Measurements from ENCODE around the gene ERC1.

Gene ERC1

GRCh38 chr12:1069846-1070245 is 78.8 kb downstream of the ERC1 start:
- no peaks in the 10 kb centered on the region for H3K36me3 ChIP-seq (ENCODE audit: control insufficient read depth in 2 of 2, insufficient read depth in 2 of 2, low read length in 2 of 2)
- H3K9ac ChIP-seq (ENCODE audit: low read depth in 1 of 2, low read length in 2 of 2), result no peak overlapping the region

GRCh38 chr12:1071182-1071581 is 80.2 kb downstream of the ERC1 start:
- no peak overlapping the region for H3K9ac ChIP-seq (ENCODE audit: low read depth in 1 of 2, low read length in 2 of 2)
- no peaks in the 10 kb centered on the region for H3K36me3 ChIP-seq (ENCODE audit: control insufficient read depth in 2 of 2, insufficient read depth in 2 of 2, low read length in 2 of 2)
- H3K4me1 ChIP-seq (ENCODE audit: control insufficient read depth in 2 of 2, insufficient read depth in 2 of 2, low read length in 2 of 2), result no peaks in the 10 kb centered on the region
- H3K9me3 ChIP-seq (ENCODE audit: control insufficient read depth in 2 of 2, low read length in 2 of 2), result no peaks in the 10 kb centered on the region
- H3K4me3 ChIP-seq (ENCODE audit: low read length in 2 of 2), result no peak overlapping the region
- no peak overlapping the region for H3K27ac ChIP-seq (ENCODE audit: low read depth in 2 of 2, low read length in 2 of 2)
- H3K27me3 ChIP-seq (ENCODE audit: control insufficient read depth in 2 of 2, insufficient read depth in 2 of 2, low read length in 2 of 2), result no peaks in the 10 kb centered on the region

More at GRCh38 chr12:1069846-1070245, 78.8 kb downstream of the ERC1 start:
- H3K4me1 ChIP-seq (ENCODE audit: control insufficient read depth in 2 of 2, insufficient read depth in 2 of 2, low read length in 2 of 2), result no peaks in the 10 kb centered on the region
- no peaks in the 10 kb centered on the region for H3K9me3 ChIP-seq (ENCODE audit: control insufficient read depth in 2 of 2, low read length in 2 of 2)
- no peak overlapping the region for H3K27ac ChIP-seq (ENCODE audit: low read depth in 2 of 2, low read length in 2 of 2)
- no peak overlapping the region for H3K4me3 ChIP-seq (ENCODE audit: low read length in 2 of 2)
- no peaks in the 10 kb centered on the region for H3K27me3 ChIP-seq (ENCODE audit: control insufficient read depth in 2 of 2, insufficient read depth in 2 of 2, low read length in 2 of 2)

GRCh38 chr12:1073652-1074051 is 82.6 kb downstream of the ERC1 start:
- H3K4me3 ChIP-seq (ENCODE audit: low read length in 2 of 2), result no peak overlapping the region

GRCh38 chr12:1077036-1077803 is 86.2 kb downstream of the ERC1 start:
- peaks cover 3 to 8% of the 10 kb centered on the region in 2 donors for H3K4me1 ChIP-seq (ENCODE audit: control insufficient read depth in 2 of 2, insufficient read depth in 2 of 2, low read length in 2 of 2)
- no peak overlapping the region for H3K4me3 ChIP-seq (ENCODE audit: low read length in 2 of 2)
- H3K27ac ChIP-seq (ENCODE audit: low read depth in 2 of 2, low read length in 2 of 2), result no peak overlapping the region
- no peaks in the 10 kb centered on the region for H3K27me3 ChIP-seq (ENCODE audit: control insufficient read depth in 2 of 2, insufficient read depth in 2 of 2, low read length in 2 of 2)
- no peaks in the 10 kb centered on the region for H3K9me3 ChIP-seq (ENCODE audit: control insufficient read depth in 2 of 2, low read length in 2 of 2)
- no peak overlapping the region for H3K9ac ChIP-seq (ENCODE audit: low read depth in 1 of 2, low read length in 2 of 2)
- H3K36me3 ChIP-seq (ENCODE audit: control insufficient read depth in 2 of 2, insufficient read depth in 2 of 2, low read length in 2 of 2), result no peaks in the 10 kb centered on the region

More at GRCh38 chr12:1073652-1074051, 82.6 kb downstream of the ERC1 start:
- no peak overlapping the region for H3K27ac ChIP-seq (ENCODE audit: low read depth in 2 of 2, low read length in 2 of 2)
- no peaks in the 10 kb centered on the region for H3K27me3 ChIP-seq (ENCODE audit: control insufficient read depth in 2 of 2, insufficient read depth in 2 of 2, low read length in 2 of 2)
- H3K9ac ChIP-seq (ENCODE audit: low read depth in 1 of 2, low read length in 2 of 2), result no peak overlapping the region
- no peaks in the 10 kb centered on the region for H3K36me3 ChIP-seq (ENCODE audit: control insufficient read depth in 2 of 2, insufficient read depth in 2 of 2, low read length in 2 of 2)
- H3K9me3 ChIP-seq (ENCODE audit: control insufficient read depth in 2 of 2, low read length in 2 of 2), result no peaks in the 10 kb centered on the region
- peaks cover 3 to 8% of the 10 kb centered on the region in 2 donors for H3K4me1 ChIP-seq (ENCODE audit: control insufficient read depth in 2 of 2, insufficient read depth in 2 of 2, low read length in 2 of 2)

- peaks cover 3 to 8% of the 10 kb centered on the region in 2 donors for H3K4me1 ChIP-seq (ENCODE audit: control insufficient read depth in 2 of 2, insufficient read depth in 2 of 2, low read length in 2 of 2)
- no peak overlapping the region for H3K9ac ChIP-seq (ENCODE audit: low read depth in 1 of 2, low read length in 2 of 2)
- H3K27ac ChIP-seq (ENCODE audit: low read depth in 2 of 2, low read length in 2 of 2), result no peak overlapping the region
- no peaks in the 10 kb centered on the region for H3K27me3 ChIP-seq (ENCODE audit: control insufficient read depth in 2 of 2, insufficient read depth in 2 of 2, low read length in 2 of 2)
- no peak overlapping the region for H3K4me3 ChIP-seq (ENCODE audit: low read length in 2 of 2)
- H3K36me3 ChIP-seq (ENCODE audit: control insufficient read depth in 2 of 2, insufficient read depth in 2 of 2, low read length in 2 of 2), result no peaks in the 10 kb centered on the region
- H3K9me3 ChIP-seq (ENCODE audit: control insufficient read depth in 2 of 2, low read length in 2 of 2), result no peaks in the 10 kb centered on the region
These were observed 87.0 kb downstream of the ERC1 start for GRCh38 chr12:1078002-1078401.

- no peak overlapping the region for H3K4me3 ChIP-seq (ENCODE audit: low read length in 2 of 2)
- H3K9ac ChIP-seq (ENCODE audit: low read depth in 1 of 2, low read length in 2 of 2), result no peak overlapping the region
- H3K36me3 ChIP-seq (ENCODE audit: control insufficient read depth in 2 of 2, insufficient read depth in 2 of 2, low read length in 2 of 2), result no peaks in the 10 kb centered on the region
- no peak overlapping the region for H3K27ac ChIP-seq (ENCODE audit: low read depth in 2 of 2, low read length in 2 of 2)
- H3K9me3 ChIP-seq (ENCODE audit: control insufficient read depth in 2 of 2, low read length in 2 of 2), result no peaks in the 10 kb centered on the region
- peaks cover 3 to 8% of the 10 kb centered on the region in 2 donors for H3K4me1 ChIP-seq (ENCODE audit: control insufficient read depth in 2 of 2, insufficient read depth in 2 of 2, low read length in 2 of 2)
- H3K27me3 ChIP-seq (ENCODE audit: control insufficient read depth in 2 of 2, insufficient read depth in 2 of 2, low read length in 2 of 2), result no peaks in the 10 kb centered on the region
These were observed 89.6 kb downstream of the ERC1 start for GRCh38 chr12:1080520-1081223.

- Histone ChIP-seq H3K4me1 (ENCODE audit: control insufficient read depth in 2 of 2, insufficient read depth in 2 of 2, low read length in 2 of 2) (no peaks in the 10 kb centered on the region), H3K36me3 (ENCODE audit: control insufficient read depth in 2 of 2, insufficient read depth in 2 of 2, low read length in 2 of 2) (no peaks in the 10 kb centered on the region), H3K9ac (ENCODE audit: low read depth in 1 of 2, low read length in 2 of 2) (no peak overlapping the region), H3K27ac (ENCODE audit: low read depth in 2 of 2, low read length in 2 of 2) (no peak overlapping the region), H3K27me3 (ENCODE audit: control insufficient read depth in 2 of 2, insufficient read depth in 2 of 2, low read length in 2 of 2) (no peaks in the 10 kb centered on the region), H3K9me3 (ENCODE audit: control insufficient read depth in 2 of 2, low read length in 2 of 2) (no peaks in the 10 kb centered on the region), H3K4me3 (ENCODE audit: low read length in 2 of 2) (no peak overlapping the region)
These were observed 92.3 kb downstream of the ERC1 start for GRCh38 chr12:1083151-1083888.

GRCh38 chr12:1083889-1084262 is 92.9 kb downstream of the ERC1 start:
- Histone ChIP-seq H3K27me3 (ENCODE audit: control insufficient read depth in 2 of 2, insufficient read depth in 2 of 2, low read length in 2 of 2) (no peaks in the 10 kb centered on the region), H3K27ac (ENCODE audit: low read depth in 2 of 2, low read length in 2 of 2) (no peak overlapping the region), H3K4me3 (ENCODE audit: low read length in 2 of 2) (no peak overlapping the region), H3K36me3 (ENCODE audit: control insufficient read depth in 2 of 2, insufficient read depth in 2 of 2, low read length in 2 of 2) (no peaks in the 10 kb centered on the region), H3K9ac (ENCODE audit: low read depth in 1 of 2, low read length in 2 of 2) (no peak overlapping the region), H3K4me1 (ENCODE audit: control insufficient read depth in 2 of 2, insufficient read depth in 2 of 2, low read length in 2 of 2) (no peaks in the 10 kb centered on the region), H3K9me3 (ENCODE audit: control insufficient read depth in 2 of 2, low read length in 2 of 2) (no peaks in the 10 kb centered on the region)

GRCh38 chr12:1091350-1091749 is 100.3 kb downstream of the ERC1 start:
- H3K9ac ChIP-seq (ENCODE audit: low read depth in 1 of 2, low read length in 2 of 2), result no peak overlapping the region
- H3K9me3 ChIP-seq (ENCODE audit: control insufficient read depth in 2 of 2, low read length in 2 of 2), result no peaks in the 10 kb centered on the region
- H3K4me3 ChIP-seq (ENCODE audit: low read length in 2 of 2), result no peak overlapping the region
- H3K36me3 ChIP-seq (ENCODE audit: control insufficient read depth in 2 of 2, insufficient read depth in 2 of 2, low read length in 2 of 2), result no peaks in the 10 kb centered on the region
- no peak overlapping the region for H3K27ac ChIP-seq (ENCODE audit: low read depth in 2 of 2, low read length in 2 of 2)
- H3K27me3 ChIP-seq (ENCODE audit: control insufficient read depth in 2 of 2, insufficient read depth in 2 of 2, low read length in 2 of 2), result no peaks in the 10 kb centered on the region
- no peaks in the 10 kb centered on the region for H3K4me1 ChIP-seq (ENCODE audit: control insufficient read depth in 2 of 2, insufficient read depth in 2 of 2, low read length in 2 of 2)

GRCh38 chr12:1093166-1093751 is 102.2 kb downstream of the ERC1 start:
- H3K4me3 ChIP-seq (ENCODE audit: low read length in 2 of 2), result no peak overlapping the region
- no peaks in the 10 kb centered on the region for H3K27me3 ChIP-seq (ENCODE audit: control insufficient read depth in 2 of 2, insufficient read depth in 2 of 2, low read length in 2 of 2)
- H3K9me3 ChIP-seq (ENCODE audit: control insufficient read depth in 2 of 2, low read length in 2 of 2), result no peaks in the 10 kb centered on the region
- H3K4me1 ChIP-seq (ENCODE audit: control insufficient read depth in 2 of 2, insufficient read depth in 2 of 2, low read length in 2 of 2), result no peaks in the 10 kb centered on the region
- peak overlapping the region in 1 of 2 donors; percentile 14 for H3K9ac ChIP-seq (ENCODE audit: low read depth in 1 of 2, low read length in 2 of 2)
- no peak overlapping the region for H3K27ac ChIP-seq (ENCODE audit: low read depth in 2 of 2, low read length in 2 of 2)
- H3K36me3 ChIP-seq (ENCODE audit: control insufficient read depth in 2 of 2, insufficient read depth in 2 of 2, low read length in 2 of 2), result no peaks in the 10 kb centered on the region
